ENCODE measurements around the gene CYB5R4. TPM values are rescaled to one million over a fixed set of nuclear protein-coding genes. Genes with fewer than 3 reads are reported as not detected.

The CYB5R4 gene, protein sequence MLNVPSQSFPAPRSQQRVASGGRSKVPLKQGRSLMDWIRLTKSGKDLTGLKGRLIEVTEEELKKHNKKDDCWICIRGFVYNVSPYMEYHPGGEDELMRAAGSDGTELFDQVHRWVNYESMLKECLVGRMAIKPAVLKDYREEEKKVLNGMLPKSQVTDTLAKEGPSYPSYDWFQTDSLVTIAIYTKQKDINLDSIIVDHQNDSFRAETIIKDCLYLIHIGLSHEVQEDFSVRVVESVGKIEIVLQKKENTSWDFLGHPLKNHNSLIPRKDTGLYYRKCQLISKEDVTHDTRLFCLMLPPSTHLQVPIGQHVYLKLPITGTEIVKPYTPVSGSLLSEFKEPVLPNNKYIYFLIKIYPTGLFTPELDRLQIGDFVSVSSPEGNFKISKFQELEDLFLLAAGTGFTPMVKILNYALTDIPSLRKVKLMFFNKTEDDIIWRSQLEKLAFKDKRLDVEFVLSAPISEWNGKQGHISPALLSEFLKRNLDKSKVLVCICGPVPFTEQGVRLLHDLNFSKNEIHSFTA
- 3.2 and 16.4 TPM in 2 replicates for polyA plus RNA-seq

GRCh38 chr6:83859410-83860358, at the start of gene CYB5R4:
Gene CYB5R4, plus strand, starts transcription at chr6:83859689. Its CDS starts 94 bp downstream, at chr6:83859783.

GRCh38 chr6:83853178-83854000, 6.1 kb upstream of the CYB5R4 start, which contains the start of gene RIPPLY2:
Gene RIPPLY2, plus strand, starts transcription at chr6:83853360. Its CDS starts 57 bp downstream, at chr6:83853417.

Other genes with a start within 250 kb of the CYB5R4 start
- 101 and 112 TPM in 2 replicates for gene SNAP91, start 150.6 kb upstream of the CYB5R4 start, polyA plus RNA-seq
- 45.2 and 54.9 TPM in 2 replicates for gene RIPPLY2, start 6.3 kb upstream of the CYB5R4 start, polyA plus RNA-seq
- gene MRAP2, start 174.1 kb downstream of the CYB5R4 start, polyA plus RNA-seq = 2.6 and 6.7 TPM in 2 replicates